ENCODE results near the gene TRIM25. TPM values are rescaled to one million over a fixed set of nuclear protein-coding genes. Genes with fewer than 3 reads are reported as not detected.

TRIM25 gene
- total RNA-seq, 3 donors from 2014 or later (not counting 1 experiment from before 2014, with no cell fraction given), result 50.4 to 100 (median 74.5) TPM

GRCh38 chr17:56912105-56912999 is 1.5 kb downstream of the TRIM25 start:
- Histone ChIP-seq H3K27me3 (ENCODE audit: control insufficient read depth, insufficient read depth, low read length) (no peaks in the 10 kb centered on the region), H3K4me3 (ENCODE audit: low read length) (peak overlapping the region; percentile 95), H3K4me1 (ENCODE audit: control insufficient read depth, insufficient read depth, low read length) (peaks cover 63% of the 10 kb centered on the region), H3K36me3 (ENCODE audit: control insufficient read depth, insufficient read depth, low read length) (peaks cover under 1% of the 10 kb centered on the region), H3K9me3 (ENCODE audit: control insufficient read depth, insufficient read depth, low read length) (no peaks in the 10 kb centered on the region), H3K27ac (ENCODE audit: low read length) (no peak overlapping the region)
- intact Hi-C loops (cut with micrococcal nuclease), result no loop called here
- TF ChIP-seq, protein P1, sequence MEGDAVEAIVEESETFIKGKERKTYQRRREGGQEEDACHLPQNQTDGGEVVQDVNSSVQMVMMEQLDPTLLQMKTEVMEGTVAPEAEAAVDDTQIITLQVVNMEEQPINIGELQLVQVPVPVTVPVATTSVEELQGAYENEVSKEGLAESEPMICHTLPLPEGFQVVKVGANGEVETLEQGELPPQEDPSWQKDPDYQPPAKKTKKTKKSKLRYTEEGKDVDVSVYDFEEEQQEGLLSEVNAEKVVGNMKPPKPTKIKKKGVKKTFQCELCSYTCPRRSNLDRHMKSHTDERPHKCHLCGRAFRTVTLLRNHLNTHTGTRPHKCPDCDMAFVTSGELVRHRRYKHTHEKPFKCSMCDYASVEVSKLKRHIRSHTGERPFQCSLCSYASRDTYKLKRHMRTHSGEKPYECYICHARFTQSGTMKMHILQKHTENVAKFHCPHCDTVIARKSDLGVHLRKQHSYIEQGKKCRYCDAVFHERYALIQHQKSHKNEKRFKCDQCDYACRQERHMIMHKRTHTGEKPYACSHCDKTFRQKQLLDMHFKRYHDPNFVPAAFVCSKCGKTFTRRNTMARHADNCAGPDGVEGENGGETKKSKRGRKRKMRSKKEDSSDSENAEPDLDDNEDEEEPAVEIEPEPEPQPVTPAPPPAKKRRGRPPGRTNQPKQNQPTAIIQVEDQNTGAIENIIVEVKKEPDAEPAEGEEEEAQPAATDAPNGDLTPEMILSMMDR (IDR thresholded peaks at IDR 0.05), result no peak
- WGBS (ENCODE audit: insufficient coverage), result 49% methylated on average over 21 of the region's 21 CpGs
- peak in 1 of 2 donors; percentile 20 for DNase-seq
- peak overlapping the region; percentile 77 to 81 for H3K27ac Mint-ChIP-seq
- no peaks in the 10 kb centered on the region for H3K36me3 Mint-ChIP-seq
- no peaks in the 10 kb centered on the region for H3K9me3 Mint-ChIP-seq
- no peak for ATAC-seq
- peak overlapping the region; percentile 88 for H3K4me3 Mint-ChIP-seq
- H3K27me3 Mint-ChIP-seq (ENCODE audit: low read depth in 2 of 2), result no peaks in the 10 kb centered on the region
- H3K4me1 Mint-ChIP-seq, result peaks cover 54 to 71% of the 10 kb centered on the region in 2 donors

DNA sequence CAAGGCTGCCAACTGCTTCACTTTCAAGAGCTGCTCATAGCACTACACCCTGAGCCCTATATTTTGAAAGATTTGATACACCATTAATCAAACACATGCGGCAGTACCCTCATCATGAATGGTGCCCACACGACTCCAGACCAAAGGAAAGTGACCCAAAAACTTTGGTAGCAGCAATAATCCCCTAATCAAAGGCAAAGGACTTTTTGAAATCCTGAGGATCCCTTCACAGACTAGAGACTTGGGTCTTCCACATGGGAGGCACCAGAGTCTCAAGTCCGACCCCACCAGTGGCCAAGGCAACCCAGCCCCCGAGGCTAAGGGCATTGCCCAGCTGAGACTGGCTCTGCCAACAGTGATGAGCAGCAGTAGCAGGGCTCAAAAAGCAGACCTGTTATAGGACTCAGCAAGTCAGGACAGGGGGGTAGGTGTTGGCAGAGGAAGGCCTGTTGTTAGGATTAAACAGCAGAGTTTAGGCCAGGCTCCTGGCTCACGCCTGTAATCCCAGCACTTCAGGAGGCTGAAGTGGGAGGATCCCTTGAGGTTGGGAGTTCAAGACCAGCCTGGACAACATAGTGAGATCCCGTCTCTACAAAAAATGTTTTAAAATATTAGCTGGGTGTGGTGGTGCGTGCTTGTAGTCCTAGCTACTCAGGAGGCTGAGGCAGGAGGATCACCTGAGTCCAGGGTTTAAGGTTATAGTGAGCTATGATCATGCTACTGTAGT is 3.2 kb downstream of the TRIM25 start:
- Histone ChIP-seq H3K27ac (ENCODE audit: low read length) (peak overlapping the region; percentile 12), H3K4me3 (ENCODE audit: low read length) (no peak overlapping the region), H3K36me3 (ENCODE audit: control insufficient read depth, insufficient read depth, low read length) (peaks cover 15% of the 10 kb centered on the region), H3K4me1 (ENCODE audit: control insufficient read depth, insufficient read depth, low read length) (peaks cover 63% of the 10 kb centered on the region), H3K9me3 (ENCODE audit: control insufficient read depth, insufficient read depth, low read length) (no peaks in the 10 kb centered on the region), H3K27me3 (ENCODE audit: control insufficient read depth, insufficient read depth, low read length) (no peaks in the 10 kb centered on the region)
- WGBS (ENCODE audit: insufficient coverage), result 76% methylated on average over 7 of the region's 7 CpGs
- Mint-ChIP-seq H3K4me1 (peaks cover 57 to 73% of the 10 kb centered on the region in 2 donors), H3K9me3 (no peaks in the 10 kb centered on the region), H3K36me3 (no peaks in the 10 kb centered on the region), H3K27me3 (ENCODE audit: low read depth in 2 of 2) (no peaks in the 10 kb centered on the region), H3K27ac (peak overlapping the region; percentile 53 to 73), H3K4me3 (peak overlapping the region; percentile 52)
- intact Hi-C loops (cut with micrococcal nuclease), result no loop called here
- TF ChIP-seq, protein P1 (IDR thresholded peaks at IDR 0.05), result no peak
- ATAC-seq (no peak), DNase-seq (no peak)

GRCh38 chr17:56909742-56910508 is 3.9 kb downstream of the TRIM25 start:
- TF ChIP-seq, protein P1 (IDR thresholded peaks at IDR 0.05), result no peak
- peaks cover 2% of the 10 kb centered on the region for H3K36me3 Mint-ChIP-seq
- WGBS (ENCODE audit: insufficient coverage), result 94% methylated on average over 6 of the region's 6 CpGs
- H3K27me3 Mint-ChIP-seq (ENCODE audit: low read depth in 2 of 2), result no peaks in the 10 kb centered on the region
- intact Hi-C loops (cut with micrococcal nuclease), result no loop called here
- ATAC-seq (no peak), DNase-seq (no peak)
- no peaks in the 10 kb centered on the region for H3K9me3 ChIP-seq (ENCODE audit: control insufficient read depth, insufficient read depth, low read length)
- H3K4me3 Mint-ChIP-seq, result peak overlapping the region; percentile 52
- H3K27ac ChIP-seq (ENCODE audit: low read length), result peak overlapping the region; percentile 12
- H3K27me3 ChIP-seq (ENCODE audit: control insufficient read depth, insufficient read depth, low read length), result no peaks in the 10 kb centered on the region
- H3K27ac Mint-ChIP-seq, result peak overlapping the region; percentile 53 to 73
- peaks cover 58% of the 10 kb centered on the region for H3K4me1 ChIP-seq (ENCODE audit: control insufficient read depth, insufficient read depth, low read length)
- peaks cover 20% of the 10 kb centered on the region for H3K36me3 ChIP-seq (ENCODE audit: control insufficient read depth, insufficient read depth, low read length)
- H3K4me3 ChIP-seq (ENCODE audit: low read length), result no peak overlapping the region
- H3K9me3 Mint-ChIP-seq, result no peaks in the 10 kb centered on the region
- H3K4me1 Mint-ChIP-seq, result peaks cover 53 to 67% of the 10 kb centered on the region in 2 donors
